ENCODE results near the gene TAOK3. TPM values are rescaled to one million over a fixed set of nuclear protein-coding genes. Genes with fewer than 3 reads are reported as not detected.

Gene TAOK3
- total and polyA plus RNA-seq, 9 of the 15 experiments (the other 6 are each of a cell fraction or from before 2014, with no cell fraction given), result 24.3 to 83.5 (median 47.1) TPM

GRCh38 chr12:118376089-118377020 lies 3.6 kb upstream of the TAOK3 start, which contains the start of gene SUDS3 (continued):
- TF ChIP-seq, protein P1, sequence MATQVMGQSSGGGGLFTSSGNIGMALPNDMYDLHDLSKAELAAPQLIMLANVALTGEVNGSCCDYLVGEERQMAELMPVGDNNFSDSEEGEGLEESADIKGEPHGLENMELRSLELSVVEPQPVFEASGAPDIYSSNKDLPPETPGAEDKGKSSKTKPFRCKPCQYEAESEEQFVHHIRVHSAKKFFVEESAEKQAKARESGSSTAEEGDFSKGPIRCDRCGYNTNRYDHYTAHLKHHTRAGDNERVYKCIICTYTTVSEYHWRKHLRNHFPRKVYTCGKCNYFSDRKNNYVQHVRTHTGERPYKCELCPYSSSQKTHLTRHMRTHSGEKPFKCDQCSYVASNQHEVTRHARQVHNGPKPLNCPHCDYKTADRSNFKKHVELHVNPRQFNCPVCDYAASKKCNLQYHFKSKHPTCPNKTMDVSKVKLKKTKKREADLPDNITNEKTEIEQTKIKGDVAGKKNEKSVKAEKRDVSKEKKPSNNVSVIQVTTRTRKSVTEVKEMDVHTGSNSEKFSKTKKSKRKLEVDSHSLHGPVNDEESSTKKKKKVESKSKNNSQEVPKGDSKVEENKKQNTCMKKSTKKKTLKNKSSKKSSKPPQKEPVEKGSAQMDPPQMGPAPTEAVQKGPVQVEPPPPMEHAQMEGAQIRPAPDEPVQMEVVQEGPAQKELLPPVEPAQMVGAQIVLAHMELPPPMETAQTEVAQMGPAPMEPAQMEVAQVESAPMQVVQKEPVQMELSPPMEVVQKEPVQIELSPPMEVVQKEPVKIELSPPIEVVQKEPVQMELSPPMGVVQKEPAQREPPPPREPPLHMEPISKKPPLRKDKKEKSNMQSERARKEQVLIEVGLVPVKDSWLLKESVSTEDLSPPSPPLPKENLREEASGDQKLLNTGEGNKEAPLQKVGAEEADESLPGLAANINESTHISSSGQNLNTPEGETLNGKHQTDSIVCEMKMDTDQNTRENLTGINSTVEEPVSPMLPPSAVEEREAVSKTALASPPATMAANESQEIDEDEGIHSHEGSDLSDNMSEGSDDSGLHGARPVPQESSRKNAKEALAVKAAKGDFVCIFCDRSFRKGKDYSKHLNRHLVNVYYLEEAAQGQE (IDR thresholded peaks at IDR 0.05; ENCODE audit: borderline replicate concordance), result peak; percentile 93
- TF ChIP-seq, protein P1 (CRISPR knock-in tag; IDR thresholded peaks at IDR 0.05; ENCODE audit: low read depth), result 0 out of 2 replicates have a peak, but pooled peaks have one; percentile 61
- TF ChIP-seq, protein P2, sequence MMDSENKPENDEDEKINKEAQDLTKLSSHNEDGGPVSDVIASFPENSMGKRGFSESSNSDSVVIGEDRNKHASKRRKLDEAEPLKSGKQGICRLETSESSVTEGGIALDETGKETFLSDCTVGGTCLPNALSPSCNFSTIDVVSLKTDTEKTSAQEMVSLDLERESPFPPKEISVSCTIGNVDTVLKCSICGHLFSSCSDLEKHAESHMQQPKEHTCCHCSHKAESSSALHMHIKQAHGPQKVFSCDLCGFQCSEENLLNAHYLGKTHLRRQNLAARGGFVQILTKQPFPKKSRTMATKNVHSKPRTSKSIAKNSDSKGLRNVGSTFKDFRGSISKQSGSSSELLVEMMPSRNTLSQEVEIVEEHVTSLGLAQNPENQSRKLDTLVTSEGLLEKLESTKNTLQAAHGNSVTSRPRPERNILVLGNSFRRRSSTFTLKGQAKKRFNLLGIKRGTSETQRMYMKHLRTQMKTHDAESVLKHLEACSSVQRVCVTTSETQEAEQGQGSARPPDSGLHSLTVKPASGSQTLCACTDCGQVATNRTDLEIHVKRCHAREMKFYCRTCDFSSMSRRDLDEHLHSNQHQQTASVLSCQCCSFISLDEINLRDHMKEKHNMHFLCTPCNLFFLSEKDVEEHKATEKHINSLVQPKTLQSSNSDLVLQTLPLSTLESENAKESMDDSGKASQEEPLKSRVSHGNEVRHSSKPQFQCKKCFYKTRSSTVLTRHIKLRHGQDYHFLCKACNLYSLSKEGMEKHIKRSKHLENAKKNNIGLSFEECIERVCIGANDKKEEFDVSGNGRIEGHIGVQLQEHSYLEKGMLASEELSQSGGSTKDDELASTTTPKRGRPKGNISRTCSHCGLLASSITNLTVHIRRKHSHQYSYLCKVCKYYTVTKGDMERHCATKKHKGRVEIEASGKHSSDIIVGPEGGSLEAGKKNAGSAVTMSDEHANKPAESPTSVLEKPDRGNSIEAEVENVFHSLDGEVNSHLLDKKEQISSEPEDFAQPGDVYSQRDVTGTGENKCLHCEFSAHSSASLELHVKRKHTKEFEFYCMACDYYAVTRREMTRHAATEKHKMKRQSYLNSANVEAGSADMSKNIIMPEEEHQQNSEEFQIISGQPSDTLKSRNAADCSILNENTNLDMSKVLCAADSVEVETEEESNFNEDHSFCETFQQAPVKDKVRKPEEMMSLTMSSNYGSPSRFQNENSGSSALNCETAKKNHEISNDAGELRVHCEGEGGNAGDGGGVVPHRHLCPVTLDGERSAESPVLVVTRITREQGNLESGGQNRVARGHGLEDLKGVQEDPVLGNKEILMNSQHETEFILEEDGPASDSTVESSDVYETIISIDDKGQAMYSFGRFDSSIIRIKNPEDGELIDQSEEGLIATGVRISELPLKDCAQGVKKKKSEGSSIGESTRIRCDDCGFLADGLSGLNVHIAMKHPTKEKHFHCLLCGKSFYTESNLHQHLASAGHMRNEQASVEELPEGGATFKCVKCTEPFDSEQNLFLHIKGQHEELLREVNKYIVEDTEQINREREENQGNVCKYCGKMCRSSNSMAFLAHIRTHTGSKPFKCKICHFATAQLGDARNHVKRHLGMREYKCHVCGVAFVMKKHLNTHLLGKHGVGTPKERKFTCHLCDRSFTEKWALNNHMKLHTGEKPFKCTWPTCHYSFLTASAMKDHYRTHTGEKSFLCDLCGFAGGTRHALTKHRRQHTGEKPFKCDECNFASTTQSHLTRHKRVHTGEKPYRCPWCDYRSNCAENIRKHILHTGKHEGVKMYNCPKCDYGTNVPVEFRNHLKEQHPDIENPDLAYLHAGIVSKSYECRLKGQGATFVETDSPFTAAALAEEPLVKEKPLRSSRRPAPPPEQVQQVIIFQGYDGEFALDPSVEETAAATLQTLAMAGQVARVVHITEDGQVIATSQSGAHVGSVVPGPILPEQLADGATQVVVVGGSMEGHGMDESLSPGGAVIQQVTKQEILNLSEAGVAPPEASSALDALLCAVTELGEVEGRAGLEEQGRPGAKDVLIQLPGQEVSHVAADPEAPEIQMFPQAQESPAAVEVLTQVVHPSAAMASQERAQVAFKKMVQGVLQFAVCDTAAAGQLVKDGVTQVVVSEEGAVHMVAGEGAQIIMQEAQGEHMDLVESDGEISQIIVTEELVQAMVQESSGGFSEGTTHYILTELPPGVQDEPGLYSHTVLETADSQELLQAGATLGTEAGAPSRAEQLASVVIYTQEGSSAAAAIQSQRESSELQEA (IDR thresholded peaks at IDR 0.05; ENCODE audit: low read depth), result no peak
- TF ChIP-seq ZNF444 (CRISPR knock-in tag; IDR thresholded peaks at IDR 0.05) (no peak), BDP1 (IDR thresholded peaks at IDR 0.05; ENCODE audit: insufficient read depth, insufficient read length) (no peak), TBP (optimal IDR thresholded peaks at IDR 0.05; ENCODE audit: low read depth, low read length) (peak; percentile 80), SPI1 (IDR thresholded peaks at IDR 0.05; ENCODE audit: borderline replicate concordance, low read depth, low read length) (no peak), ELF4 (CRISPR knock-in tag; IDR thresholded peaks at IDR 0.05) (peak; percentile 98)
- TF ChIP-seq, protein P3, sequence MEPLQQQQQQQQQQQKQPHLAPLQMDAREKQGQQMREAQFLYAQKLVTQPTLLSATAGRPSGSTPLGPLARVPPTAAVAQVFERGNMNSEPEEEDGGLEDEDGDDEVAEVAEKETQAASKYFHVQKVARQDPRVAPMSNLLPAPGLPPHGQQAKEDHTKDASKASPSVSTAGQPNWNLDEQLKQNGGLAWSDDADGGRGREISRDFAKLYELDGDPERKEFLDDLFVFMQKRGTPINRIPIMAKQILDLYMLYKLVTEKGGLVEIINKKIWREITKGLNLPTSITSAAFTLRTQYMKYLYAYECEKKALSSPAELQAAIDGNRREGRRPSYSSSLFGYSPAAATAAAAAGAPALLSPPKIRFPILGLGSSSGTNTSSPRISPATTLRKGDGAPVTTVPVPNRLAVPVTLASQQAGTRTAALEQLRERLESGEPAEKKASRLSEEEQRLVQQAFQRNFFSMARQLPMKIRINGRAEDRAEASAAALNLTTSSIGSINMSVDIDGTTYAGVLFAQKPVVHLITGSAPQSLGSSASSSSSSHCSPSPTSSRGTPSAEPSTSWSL (CRISPR knock-in tag; IDR thresholded peaks at IDR 0.05; ENCODE audit: borderline replicate concordance), result no peak

Data from K562 (cell line).